OCI-LY7 (cell line): ENCODE measurements around the gene ARHGEF17.

Experiments used
- EZH2phosphoT487 ChIP-seq: fragments of 200-600 bp; sonication (generic); IDR thresholded peaks from 2 replicates; pipeline ENCODE4 v1.6.1; 2018; ENCODE audit warnings: low read depth, borderline replicate concordance, mild to moderate bottlenecking, mixed run types, antibody characterized with exemption, low read length, moderate library complexity, mixed read lengths
- TF ChIP-seq, protein P1 (sequence below): fragments of 200-600 bp; sonication (generic); conservative IDR thresholded peaks from 2 replicates; pipeline ENCODE4 v1.5.1; 2014; ENCODE audit warnings: mild to moderate bottlenecking, antibody characterized with exemption, low read length, moderate library complexity, mixed read lengths

DNA sequence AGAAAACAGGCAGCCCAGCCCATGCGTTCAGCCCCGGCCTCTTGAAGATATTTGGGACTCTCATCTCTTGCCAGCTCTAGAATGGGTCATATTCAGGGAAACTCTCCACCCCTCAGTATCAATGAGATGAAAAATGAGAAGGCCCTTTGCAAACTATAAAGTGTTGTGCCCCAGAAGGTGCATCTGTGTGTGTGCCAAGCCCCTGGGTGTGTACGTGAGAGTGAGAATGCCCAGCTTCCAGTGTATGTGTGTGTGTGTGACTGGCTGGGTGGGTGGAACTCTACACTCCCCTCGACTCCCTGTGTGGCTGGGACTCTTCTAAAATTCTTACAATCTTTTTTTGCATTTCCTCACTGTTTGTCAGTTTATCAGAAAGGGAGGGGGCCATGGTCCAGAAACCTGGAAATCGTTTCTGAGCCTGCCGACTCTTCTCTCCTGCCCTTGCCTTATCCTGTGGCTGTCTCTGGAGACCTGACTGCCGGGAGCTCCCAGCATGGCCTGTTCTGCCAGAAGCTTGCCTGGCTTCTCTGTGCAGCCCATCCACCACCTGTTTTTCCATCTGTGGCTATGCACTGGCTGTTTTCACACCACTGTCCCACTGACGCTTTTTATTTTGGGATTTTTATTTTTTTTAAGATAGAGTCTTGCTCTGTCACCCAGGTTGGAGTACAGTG is 34.7 kb upstream of the ARHGEF17 start:
- TF ChIP-seq, protein P1, sequence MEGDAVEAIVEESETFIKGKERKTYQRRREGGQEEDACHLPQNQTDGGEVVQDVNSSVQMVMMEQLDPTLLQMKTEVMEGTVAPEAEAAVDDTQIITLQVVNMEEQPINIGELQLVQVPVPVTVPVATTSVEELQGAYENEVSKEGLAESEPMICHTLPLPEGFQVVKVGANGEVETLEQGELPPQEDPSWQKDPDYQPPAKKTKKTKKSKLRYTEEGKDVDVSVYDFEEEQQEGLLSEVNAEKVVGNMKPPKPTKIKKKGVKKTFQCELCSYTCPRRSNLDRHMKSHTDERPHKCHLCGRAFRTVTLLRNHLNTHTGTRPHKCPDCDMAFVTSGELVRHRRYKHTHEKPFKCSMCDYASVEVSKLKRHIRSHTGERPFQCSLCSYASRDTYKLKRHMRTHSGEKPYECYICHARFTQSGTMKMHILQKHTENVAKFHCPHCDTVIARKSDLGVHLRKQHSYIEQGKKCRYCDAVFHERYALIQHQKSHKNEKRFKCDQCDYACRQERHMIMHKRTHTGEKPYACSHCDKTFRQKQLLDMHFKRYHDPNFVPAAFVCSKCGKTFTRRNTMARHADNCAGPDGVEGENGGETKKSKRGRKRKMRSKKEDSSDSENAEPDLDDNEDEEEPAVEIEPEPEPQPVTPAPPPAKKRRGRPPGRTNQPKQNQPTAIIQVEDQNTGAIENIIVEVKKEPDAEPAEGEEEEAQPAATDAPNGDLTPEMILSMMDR: no peak
- no peak for TF ChIP-seq EZH2phosphoT487
